Measurements from ENCODE around the gene MBD5. TPM values are rescaled to one million over a fixed set of nuclear protein-coding genes. Genes with fewer than 3 reads are reported as not detected.

Gene MBD5
- total RNA-seq, 1 donor from 2014 or later, result 52.8 TPM

DNA sequence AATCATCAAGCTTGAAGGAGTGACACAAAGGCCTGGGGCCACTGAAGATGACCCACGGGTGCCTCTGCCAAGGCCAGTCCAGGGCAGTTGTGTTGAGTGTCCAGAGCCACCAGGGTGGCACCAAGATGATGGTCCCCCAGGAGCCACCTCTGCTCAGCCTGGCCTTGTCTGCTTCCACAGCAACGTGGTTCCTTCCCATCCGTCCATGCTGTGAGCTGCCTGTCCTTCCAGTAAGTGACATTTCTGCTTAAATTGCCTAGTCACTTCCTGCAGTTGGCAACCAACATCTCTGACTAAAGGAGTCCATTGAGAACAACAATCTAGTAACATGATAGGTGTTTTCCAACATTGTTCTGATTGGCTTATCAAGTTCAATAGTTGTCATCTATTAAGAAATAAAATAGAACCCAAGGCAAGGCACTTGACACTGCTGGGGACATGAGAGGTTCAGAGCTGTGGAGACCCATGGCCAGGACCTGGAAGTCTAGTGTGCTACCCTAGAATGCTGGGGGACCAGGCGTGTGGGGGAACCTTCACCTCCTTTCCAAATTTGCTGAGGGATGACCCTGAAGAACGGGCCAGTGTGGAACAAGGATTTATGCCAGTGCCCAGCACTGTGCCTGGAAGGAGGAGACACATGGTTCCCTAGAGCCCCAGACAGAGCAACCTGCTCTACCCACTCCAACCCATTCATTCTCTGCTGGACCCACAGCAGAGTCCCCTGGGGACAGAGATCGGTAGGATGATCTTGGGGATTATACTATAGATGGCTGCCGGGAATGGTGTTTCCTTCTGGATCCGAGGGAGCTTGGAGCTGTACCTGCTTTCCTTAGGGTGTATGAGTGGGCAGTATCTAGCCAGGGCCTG is 524.7 kb downstream of the MBD5 start:
- DNase-seq (ENCODE audit: low spot score), result no peak

DNA sequence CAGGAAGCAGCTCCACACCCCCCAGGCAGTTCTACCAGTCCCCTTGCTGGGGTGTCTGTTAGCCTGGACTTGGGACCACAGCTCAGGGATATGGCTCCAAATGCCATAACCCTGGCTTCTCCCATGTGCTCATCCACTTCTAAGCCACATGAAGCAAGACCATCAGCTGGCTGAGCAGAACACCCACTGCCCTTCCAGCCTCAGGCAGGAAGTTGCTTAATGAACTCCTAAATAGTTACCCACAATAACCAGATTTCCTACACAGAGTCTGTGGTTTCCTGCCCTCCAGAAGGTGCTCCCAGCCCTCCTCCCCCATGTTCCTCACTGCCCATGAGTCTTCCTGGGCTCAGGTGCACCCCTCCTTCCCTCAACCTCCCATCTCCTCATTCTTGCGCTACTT is 525.4 kb downstream of the MBD5 start:
- no peak for DNase-seq (ENCODE audit: low spot score)

DNA sequence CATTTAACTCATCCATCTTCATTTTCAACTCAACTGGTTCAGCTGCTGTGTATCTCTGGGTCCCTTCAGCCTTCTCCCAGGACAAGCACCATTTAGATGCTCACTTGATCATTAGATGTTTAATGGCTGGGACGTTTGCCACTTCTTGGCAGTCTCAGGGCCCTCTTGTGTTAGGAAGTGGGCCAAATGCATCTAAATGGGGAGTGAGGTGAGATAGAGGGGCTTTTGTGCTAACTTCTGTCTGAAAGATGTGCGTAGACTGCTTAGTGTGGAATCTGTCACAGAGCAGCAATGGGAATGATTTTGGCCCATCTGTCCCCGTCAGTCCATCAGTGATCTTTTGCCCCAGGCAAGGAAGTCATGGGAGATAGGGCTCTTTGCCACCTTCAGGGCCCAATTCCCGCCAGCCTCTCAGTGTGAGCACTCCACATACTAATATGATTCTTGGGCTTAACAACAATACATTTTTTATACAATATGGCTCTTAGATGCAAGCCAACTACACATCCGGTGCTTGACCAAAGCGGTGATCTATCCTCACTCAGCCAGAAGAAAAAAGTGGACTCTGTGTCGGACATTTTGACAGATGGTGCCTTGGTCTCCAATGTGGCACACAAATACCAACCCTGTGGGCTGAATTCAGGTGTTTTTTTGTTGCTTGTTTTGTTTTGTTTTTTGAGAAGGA is 528.0 kb downstream of the MBD5 start:
- no peak for DNase-seq (ENCODE audit: low spot score)

GRCh38 chr2:148552675-148553331 is 531.9 kb downstream of the MBD5 start:
- no peak for DNase-seq (ENCODE audit: low spot score)

GRCh38 chr2:148553332-148553887 is 532.5 kb downstream of the MBD5 start:
- no peak for DNase-seq (ENCODE audit: low spot score)

- DNase-seq (ENCODE audit: low spot score), result no peak
Observed at GRCh38 chr2:148554459-148555247, 533.8 kb downstream of the MBD5 start.

DNA sequence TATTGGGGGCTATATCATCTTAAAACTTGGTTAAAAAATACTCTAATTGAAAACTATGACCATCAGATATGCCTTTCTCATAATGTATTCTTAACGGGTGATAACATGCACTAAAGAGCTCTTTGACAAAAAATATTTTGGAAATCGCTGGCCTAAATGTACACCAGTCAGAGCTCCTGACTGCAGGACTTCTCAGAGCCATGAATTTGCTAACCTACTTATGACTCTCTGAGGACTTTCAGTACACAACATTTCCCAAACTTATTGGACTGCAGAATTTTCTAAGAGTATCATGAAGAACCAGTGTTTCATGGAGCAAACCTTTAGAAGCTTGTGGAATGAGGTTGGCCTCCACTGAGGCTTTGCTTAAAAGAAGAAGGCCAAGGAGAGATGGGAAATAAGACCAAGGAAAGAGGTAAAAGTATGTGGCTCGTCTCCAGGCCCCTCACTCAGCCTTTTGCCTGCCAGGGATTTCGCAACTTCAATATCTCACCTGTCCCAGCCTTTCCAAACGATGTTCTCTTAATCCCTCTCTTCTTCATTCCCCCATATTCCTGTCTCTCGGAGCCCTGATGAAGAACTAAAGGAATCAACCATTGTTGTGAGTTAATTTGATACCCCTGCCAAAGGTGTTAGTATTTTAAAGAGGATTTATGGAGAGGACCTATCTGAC is 534.9 kb downstream of the MBD5 start:
- DNase-seq (ENCODE audit: low spot score), result no peak

- DNase-seq (ENCODE audit: low spot score), result no peak
Observed at GRCh38 chr2:148557844-148558436, 537.0 kb downstream of the MBD5 start.

- DNase-seq (ENCODE audit: low spot score), result no peak
Observed at GRCh38 chr2:148560496-148560895, 539.6 kb downstream of the MBD5 start.

DNA sequence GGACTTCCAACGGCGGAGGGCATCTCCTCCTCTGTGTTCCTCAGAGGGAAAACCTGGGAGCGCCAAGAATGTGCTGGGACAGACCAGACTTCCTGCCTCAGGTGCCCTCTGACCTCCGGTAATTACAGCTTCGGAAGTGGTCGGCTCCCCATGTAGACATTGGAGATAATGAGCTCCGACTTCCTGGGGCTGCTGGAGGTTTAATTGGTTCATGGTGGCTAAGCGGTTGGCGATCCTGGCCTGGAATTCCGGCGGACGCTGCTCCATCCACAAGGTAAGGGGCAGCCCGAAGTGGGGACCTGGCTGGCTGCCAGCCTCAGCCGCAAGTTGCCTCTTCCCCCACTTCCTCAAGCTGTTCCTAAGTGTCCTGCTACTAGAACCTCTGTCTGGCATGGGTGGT is 540.5 kb downstream of the MBD5 start:
- DNase-seq (ENCODE audit: low spot score), result no peak

- no peak for DNase-seq (ENCODE audit: low spot score)
Observed at GRCh38 chr2:148565272-148565894, 544.5 kb downstream of the MBD5 start.

Other genes with a start within 250 kb of the MBD5 start
- 28.8 TPM for gene ACVR2A, start 176.1 kb upstream of the MBD5 start, total RNA-seq
- gene ORC4, start 354 bp upstream of the MBD5 start, total RNA-seq, result 42.5 TPM